Measurements from ENCODE around the gene HEMGN.

HEMGN gene

DNA sequence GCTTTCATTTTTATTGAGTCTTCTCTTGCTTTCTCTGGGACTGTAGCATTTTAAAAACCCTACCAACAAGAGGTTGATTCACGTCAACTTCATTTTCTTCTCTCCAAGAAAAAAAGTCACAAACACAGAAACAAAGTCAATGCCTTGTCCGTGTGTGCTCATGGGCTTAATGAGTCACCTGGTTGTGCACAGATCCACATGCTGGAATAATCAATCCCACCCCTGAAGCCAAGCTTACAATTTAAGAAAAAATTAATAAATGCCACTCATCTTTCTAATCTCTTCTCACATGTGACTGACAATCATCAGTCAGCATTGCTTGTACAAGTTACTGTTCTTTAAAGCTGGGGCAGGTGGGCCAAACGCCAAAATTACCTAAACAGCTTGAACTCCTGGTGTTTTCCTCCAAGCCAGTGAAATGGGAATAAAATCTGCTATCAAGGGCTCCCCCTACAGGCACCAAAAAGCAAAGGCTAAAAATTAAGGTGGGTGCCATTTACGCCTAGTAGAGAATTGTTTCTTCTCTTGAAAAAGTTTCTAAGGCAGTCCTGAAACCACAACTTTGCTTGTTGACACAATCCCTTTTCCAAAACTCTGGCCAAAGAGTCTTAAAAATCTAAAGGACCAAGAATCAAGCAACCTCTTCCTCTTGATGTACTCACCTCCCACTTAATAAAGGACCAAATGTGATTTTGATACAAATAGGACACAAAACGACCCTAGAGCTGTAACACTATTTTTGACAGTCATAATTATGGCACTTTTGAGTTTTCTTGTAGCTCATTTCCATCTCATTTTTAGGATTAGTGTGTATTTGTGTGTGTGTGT lies 37.0 kb downstream of the HEMGN start:
- no peak overlapping the region for H3K4me3 ChIP-seq (ENCODE audit: low read depth, low read length)

DNA sequence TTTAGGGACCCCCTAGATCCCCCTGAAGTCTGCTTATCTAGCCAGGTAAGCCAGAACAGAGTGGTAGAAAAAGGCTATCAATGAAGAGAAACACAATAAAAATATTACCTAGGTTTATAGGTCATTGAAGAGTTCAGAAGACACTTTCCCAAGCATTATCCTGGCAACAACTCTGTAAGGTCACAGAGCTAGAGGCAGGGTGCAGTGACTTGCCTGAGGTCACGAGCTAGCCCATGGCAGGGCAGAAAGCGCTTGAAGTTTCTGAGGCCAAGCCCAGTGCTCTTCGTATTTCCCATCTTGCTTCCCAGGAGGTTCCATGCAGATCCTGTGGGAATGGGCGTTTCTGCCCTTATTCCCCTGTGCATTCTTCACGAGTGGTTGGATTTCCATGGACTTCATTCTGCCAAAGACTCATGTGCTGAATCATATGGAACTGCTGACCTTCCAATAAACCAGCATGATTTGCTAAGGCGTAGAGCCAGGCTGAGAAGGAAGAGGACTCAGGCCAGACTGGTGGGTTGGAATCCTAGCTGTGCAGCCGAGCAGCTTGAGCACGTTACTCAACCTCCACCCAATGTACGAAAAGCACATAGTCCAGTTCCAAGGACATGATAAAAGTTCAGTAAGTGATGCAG lies 37.8 kb downstream of the HEMGN start:
- no peak overlapping the region for H3K4me3 ChIP-seq (ENCODE audit: low read depth, low read length)

DNA sequence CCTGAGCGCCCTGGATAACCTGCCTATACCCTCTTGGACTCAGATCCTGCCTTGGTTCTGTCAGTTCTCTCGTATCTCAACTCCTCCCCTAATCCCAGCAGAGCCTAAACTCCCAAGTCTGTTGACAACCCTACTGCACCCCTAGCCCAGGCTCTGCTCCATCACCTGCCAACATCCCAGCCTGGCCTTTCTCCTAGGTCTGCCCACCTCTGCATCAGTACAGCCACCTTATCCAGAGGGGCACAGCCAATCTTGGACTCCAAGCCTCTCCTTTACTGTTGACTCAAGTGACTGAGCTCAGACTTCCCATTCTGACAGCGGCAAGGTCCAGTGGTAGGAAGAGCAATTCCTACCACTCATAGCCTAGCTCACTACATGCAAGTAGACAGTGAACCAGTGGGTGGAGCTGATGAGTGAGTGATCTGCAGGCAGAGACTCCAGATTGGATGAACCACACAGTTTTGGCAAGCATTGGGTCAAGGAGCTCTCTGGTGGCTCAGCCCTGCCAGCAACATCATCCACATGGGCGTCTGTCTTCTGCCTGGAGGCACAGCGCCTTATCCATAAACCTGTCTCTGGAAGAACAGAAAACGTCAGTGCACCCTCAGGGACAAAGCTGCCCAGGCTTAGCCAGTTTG lies 42.2 kb downstream of the HEMGN start:
- no peak overlapping the region for H3K4me3 ChIP-seq (ENCODE audit: low read depth, low read length)

DNA sequence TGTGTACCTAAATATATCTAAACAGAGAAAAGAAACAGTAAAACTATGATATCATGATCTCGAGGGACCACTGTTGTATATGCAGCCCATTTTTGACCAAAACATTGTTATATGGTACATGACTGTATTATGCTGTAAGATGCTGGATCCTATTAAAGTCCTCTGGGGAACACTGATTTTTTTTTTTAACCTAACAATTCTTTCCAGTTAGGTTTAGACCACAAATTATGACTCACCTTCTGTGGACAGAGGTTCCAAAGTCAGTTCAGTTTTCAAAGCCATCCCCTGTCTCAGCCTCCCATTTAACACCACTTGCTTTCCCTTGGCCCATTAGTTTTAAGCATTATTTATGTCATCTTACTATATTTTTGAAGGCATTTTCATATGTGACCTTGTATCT lies 42.8 kb downstream of the HEMGN start:
- H3K4me3 ChIP-seq (ENCODE audit: low read depth, low read length) = no peak overlapping the region

DNA sequence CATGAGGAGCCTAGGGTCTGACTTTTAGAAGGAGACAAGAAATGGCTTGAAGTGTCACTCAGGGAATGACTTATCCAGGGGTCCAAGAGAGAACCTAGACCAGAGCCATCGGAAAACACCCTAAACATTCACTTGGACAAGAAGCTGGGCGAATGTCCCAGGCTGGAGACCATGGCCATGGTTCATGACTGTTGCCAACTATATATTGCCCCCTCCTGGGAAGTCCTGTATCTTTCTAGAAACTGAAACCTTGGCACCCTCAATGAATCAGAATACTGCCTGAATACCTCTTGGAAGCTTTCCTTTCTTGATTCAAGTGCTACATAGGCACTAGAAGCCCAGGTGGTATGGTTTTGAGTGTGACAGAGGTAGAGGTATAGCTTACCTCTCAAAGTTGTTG lies 45.6 kb downstream of the HEMGN start:
- no peak overlapping the region for H3K4me3 ChIP-seq (ENCODE audit: low read depth, low read length)

DNA sequence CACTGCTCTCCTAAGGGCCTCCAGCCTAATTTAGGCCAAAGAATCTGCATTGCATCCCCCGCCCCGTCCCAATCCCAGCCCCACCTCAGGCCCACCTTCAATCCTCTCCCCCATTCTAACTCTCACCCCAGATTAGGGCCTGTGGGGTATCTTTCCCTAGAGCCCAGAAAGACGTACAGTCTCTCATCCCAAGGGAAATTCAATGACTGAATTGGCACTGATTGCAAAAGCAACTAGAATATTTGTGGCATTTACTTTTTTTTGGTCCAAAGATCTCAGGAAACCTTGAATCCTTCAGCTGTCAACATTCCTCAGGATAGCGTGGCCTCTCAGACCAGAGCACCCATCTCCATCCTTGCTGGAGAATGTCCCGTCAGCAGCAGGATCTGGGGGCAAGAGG lies 46.2 kb downstream of the HEMGN start:
- H3K4me3 ChIP-seq (ENCODE audit: low read depth, low read length) = no peak overlapping the region

DNA sequence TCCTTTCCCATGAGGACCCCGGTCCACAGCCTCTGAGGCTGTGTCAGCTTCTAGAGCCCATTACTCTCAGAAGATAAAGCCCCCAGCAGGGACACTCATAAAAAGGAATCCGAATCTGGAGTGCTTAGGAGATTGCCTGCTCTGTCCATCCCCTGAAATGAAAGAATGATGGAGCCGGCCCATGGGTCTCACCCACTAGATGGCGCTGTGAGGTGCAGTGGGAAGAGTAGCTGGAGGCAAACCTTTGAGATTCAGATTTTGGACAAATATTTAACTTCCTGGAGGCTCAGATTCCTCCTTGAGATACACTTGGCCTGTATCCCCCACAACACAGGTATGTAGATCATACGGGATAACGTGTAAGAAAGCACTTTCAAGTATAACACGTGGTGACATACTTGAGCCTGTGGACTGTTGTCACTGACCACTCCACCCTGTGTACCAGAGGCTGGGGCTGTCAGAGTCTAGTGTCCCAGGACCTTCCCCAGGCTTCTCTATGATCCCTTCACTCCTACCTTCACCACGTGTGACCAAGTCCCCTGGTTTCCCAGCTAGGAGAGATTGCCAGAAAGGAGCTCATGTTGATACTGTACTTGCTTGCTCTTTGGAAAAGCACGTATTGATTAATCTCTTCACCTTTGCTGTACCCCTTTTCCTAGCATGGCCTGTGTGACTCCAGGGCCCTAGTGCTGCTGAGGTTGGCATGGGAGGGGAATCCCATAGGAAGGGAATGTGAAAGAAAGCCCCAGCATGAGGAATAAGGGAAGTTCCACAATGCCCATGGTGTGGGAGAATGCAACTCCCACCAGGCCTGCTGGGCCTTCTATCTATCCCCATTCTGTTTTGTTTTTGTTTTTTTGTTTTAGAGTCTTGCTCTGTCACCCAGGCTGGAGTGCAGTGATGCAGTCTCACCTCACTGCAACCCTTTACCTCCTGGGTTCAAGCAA lies 47.8 kb downstream of the HEMGN start:
- H3K4me3 ChIP-seq (ENCODE audit: low read depth, low read length) = no peak overlapping the region

DNA sequence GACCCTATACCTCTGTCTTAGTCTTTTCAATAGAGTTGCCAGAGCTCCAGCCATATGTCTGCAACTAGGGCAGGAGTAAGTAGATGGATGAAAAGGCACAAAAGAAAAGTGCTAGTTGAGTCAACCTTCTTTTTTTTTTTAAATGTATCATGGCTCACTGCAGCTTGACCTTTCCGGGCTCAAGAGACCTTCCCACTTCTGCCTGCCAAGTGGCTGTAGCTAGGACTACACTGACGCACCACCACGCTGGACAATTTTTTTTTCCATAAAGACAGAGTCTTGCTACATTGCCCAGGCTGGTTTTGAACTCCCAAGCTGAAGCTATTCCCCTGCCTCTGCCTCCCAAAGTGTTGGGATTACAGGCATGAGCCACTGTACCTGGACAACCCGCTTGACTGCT lies 57.6 kb downstream of the HEMGN start:
- no peak overlapping the region for H3K4me3 ChIP-seq (ENCODE audit: low read depth, low read length)
